Transverse colon (tissue), 4 donors: Measurements from ENCODE around the gene GABRB3.

Experiments
- CTCF ChIP-seq, 5 experiments: fragments of 200-600 bp in 3 of 5; fragments of 450-650 bp in 2 of 5; sonication (generic) in 3 of 5; IDR thresholded peaks; 1 replicate in 2 of 5; 2 replicates in 3 of 5; pipeline ENCODE4 v1.5.1; 2016 to 2017; ENCODE audit warnings: antibody characterized with exemption in 5 of 5, inconsistent platforms in 3 of 5, mild to moderate bottlenecking in 2 of 5, moderate library complexity in 1 of 5
- EP300 ChIP-seq: sonication (generic); formaldehyde crosslinking; IDR thresholded peaks from one replicate; pipeline ENCODE4 v1.6.1; 2017; ENCODE audit warnings: antibody characterized with exemption, low read depth
- POLR2A ChIP-seq: fragments of 450-650 bp; IDR thresholded peaks from one replicate; pipeline ENCODE4 v1.6.1; 2016; ENCODE audit warnings: antibody characterized with exemption, mild to moderate bottlenecking, moderate library complexity
- POLR2AphosphoS5 ChIP-seq, 3 donors: sonication (generic); formaldehyde crosslinking; IDR thresholded peaks; one replicate each; pipeline ENCODE4 v1.6.1; 2016; ENCODE audit warnings: antibody characterized with exemption in 3 of 3

- TF ChIP-seq CTCF (IDR thresholded peaks at IDR 0.05) (no peak), EP300 (no peak), POLR2AphosphoS5 (IDR thresholded peaks at IDR 0.05) (no peak), POLR2A (no peak)
These were observed 70.5 kb downstream of the GABRB3 start for GRCh38 chr15:26702381-26702780.
